Measurements from ENCODE around the gene KLHL30.

The KLHL30 gene

GRCh38 chr2:238126338-238126737, 12.1 kb upstream of the KLHL30 start:
- H3K4me1 ChIP-seq (ENCODE audit: low read depth, poor library complexity, severe bottlenecking) = no peaks in the 10 kb centered on the region
- H3K36me3 ChIP-seq (ENCODE audit: insufficient read depth) = no peaks in the 10 kb centered on the region
- peaks cover 2% of the 10 kb centered on the region; the same call in 1 of the 2 replicates for H3K27me3 ChIP-seq (ENCODE audit: insufficient read depth, low read depth)
- H2AFZ ChIP-seq (ENCODE audit: low read depth) = no peak overlapping the region
- H3K4me2 ChIP-seq = no peak overlapping the region
- TF ChIP-seq CTCF (conservative IDR thresholded peaks at IDR 0.05; ENCODE audit: low read depth, low read length) = no peak
- no peaks in the 10 kb centered on the region for H4K20me1 ChIP-seq (ENCODE audit: insufficient read depth)
- no peaks in the 10 kb centered on the region for H3K79me2 ChIP-seq (ENCODE audit: insufficient read depth, low read depth)
- no peak overlapping the region for H3K27ac ChIP-seq
- no peak overlapping the region for H3K4me3 ChIP-seq (IDR thresholded peaks at IDR 0.05; ENCODE audit: insufficient read depth, low read depth, low read length)
- no peak overlapping the region for H3K9ac ChIP-seq

- Histone ChIP-seq H3K4me1 (ENCODE audit: low read depth, poor library complexity, severe bottlenecking) (no peaks in the 10 kb centered on the region), H3K27ac (no peak overlapping the region), H3K4me3 (IDR thresholded peaks at IDR 0.05; ENCODE audit: insufficient read depth, low read depth, low read length) (no peak overlapping the region), H2AFZ (ENCODE audit: low read depth) (no peak overlapping the region), H3K27me3 (ENCODE audit: insufficient read depth, low read depth) (peaks cover 2% of the 10 kb centered on the region; the same call in 1 of the 2 replicates), H3K36me3 (ENCODE audit: insufficient read depth) (no peaks in the 10 kb centered on the region), H3K4me2 (no peak overlapping the region), H3K9ac (no peak overlapping the region), H4K20me1 (ENCODE audit: insufficient read depth) (no peaks in the 10 kb centered on the region), H3K79me2 (ENCODE audit: insufficient read depth, low read depth) (no peaks in the 10 kb centered on the region)
- TF ChIP-seq CTCF (conservative IDR thresholded peaks at IDR 0.05; ENCODE audit: low read depth, low read length) = no peak
These were observed 11.7 kb upstream of the KLHL30 start for GRCh38 chr2:238126775-238127164.

DNA sequence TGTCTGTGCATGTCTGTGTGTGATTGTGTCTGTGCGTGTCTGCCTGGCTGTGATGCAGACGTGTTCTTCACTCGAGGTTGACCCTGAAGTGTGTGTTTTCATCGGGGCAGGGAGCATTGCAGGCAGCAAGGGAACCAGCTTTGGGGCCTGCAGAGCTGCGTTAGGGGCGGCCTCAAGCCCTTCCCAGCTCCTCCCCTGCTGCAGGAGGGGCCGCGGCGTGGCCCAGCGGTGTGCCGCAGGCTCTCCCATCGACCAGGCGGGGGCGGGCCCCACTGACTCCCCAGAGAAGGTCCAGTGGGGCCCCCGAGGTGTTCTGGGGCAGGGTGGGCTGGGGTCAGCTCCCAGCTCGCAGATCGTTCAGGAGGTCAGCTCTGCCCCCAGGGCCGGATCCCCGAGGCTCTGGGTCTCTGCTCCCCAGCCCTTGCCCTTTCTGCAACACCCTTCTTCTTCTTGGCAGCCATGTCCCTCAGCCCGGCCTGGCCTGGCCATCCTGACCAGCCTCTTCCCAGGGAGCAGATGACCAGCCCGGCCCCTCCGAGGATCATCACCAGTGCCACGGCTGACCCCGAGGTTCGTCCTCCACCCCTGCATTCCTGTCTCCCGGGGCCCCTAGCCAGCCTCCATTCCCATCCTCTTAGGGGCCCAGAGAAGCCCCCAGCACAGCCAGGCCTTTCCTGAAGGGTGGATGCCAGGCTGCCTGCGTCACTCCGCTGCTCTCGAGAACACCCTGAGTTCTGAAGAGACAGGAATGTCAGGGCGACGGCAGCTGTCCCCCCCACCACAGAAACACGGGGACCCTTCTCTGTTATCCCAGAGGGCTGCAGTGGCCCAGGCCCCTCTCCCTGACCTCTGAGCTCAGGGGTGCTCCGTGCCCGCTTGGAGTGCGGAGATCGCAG, 11.1 kb upstream of the KLHL30 start:
- no peaks in the 10 kb centered on the region for H3K4me1 ChIP-seq (ENCODE audit: low read depth, poor library complexity, severe bottlenecking)
- no peak overlapping the region for H3K27ac ChIP-seq
- H3K36me3 ChIP-seq (ENCODE audit: insufficient read depth) = no peaks in the 10 kb centered on the region
- H3K27me3 ChIP-seq (ENCODE audit: insufficient read depth, low read depth) = peaks cover 2% of the 10 kb centered on the region; the same call in 1 of the 2 replicates
- H3K9ac ChIP-seq = no peak overlapping the region
- no peaks in the 10 kb centered on the region for H3K79me2 ChIP-seq (ENCODE audit: insufficient read depth, low read depth)
- no peak overlapping the region for H3K4me3 ChIP-seq (IDR thresholded peaks at IDR 0.05; ENCODE audit: insufficient read depth, low read depth, low read length)
- H3K4me2 ChIP-seq = no peak overlapping the region
- H4K20me1 ChIP-seq (ENCODE audit: insufficient read depth) = no peaks in the 10 kb centered on the region
- H2AFZ ChIP-seq (ENCODE audit: low read depth) = no peak overlapping the region
- TF ChIP-seq CTCF (conservative IDR thresholded peaks at IDR 0.05; ENCODE audit: low read depth, low read length) = no peak

- Histone ChIP-seq H2AFZ (ENCODE audit: low read depth) (no peak overlapping the region), H3K9ac (no peak overlapping the region), H3K4me2 (no peak overlapping the region), H3K27ac (no peak overlapping the region), H3K4me1 (ENCODE audit: low read depth, poor library complexity, severe bottlenecking) (no peaks in the 10 kb centered on the region), H3K4me3 (IDR thresholded peaks at IDR 0.05; ENCODE audit: insufficient read depth, low read depth, low read length) (no peak overlapping the region), H3K27me3 (ENCODE audit: insufficient read depth, low read depth) (peaks cover 2% of the 10 kb centered on the region; the same call in 1 of the 2 replicates), H4K20me1 (ENCODE audit: insufficient read depth) (no peaks in the 10 kb centered on the region), H3K79me2 (ENCODE audit: insufficient read depth, low read depth) (no peaks in the 10 kb centered on the region), H3K36me3 (ENCODE audit: insufficient read depth) (no peaks in the 10 kb centered on the region)
- TF ChIP-seq CTCF (conservative IDR thresholded peaks at IDR 0.05; ENCODE audit: low read depth, low read length) = no peak
These were observed 10.4 kb upstream of the KLHL30 start for GRCh38 chr2:238128061-238128440.
